Coronary artery (tissue), 2 donors: ENCODE measurements around the gene SIGLEC1.

Source experiments
- DNase-seq: peaks from one replicate; pipeline ENCODE4 v3.0.0-alpha.2; 2017; ENCODE audit warnings: low spot score
- H3K27ac ChIP-seq, 2 donors: fragments of 200-600 bp; sonication (generic); one replicate each; pipeline ENCODE4 v1.5.1; 2016 to 2019
- H3K4me3 ChIP-seq: fragments of 200-600 bp; sonication (generic); 2 replicates; pipeline ENCODE4 v1.5.1; 2016; ENCODE audit warnings: mild to moderate bottlenecking, moderate library complexity
- CTCF ChIP-seq: fragments of 200-600 bp; sonication (generic); IDR thresholded peaks from one replicate; pipeline ENCODE4 v1.5.1; 2019; ENCODE audit warnings: antibody characterized with exemption

The SIGLEC1 gene

GRCh38 chr20:3720068-3720467 is 7.7 kb upstream of the SIGLEC1 start:
- Histone ChIP-seq H3K27ac (no peak overlapping the region), H3K4me3 (no peak overlapping the region)
- DNase-seq = no peak
- no peak for TF ChIP-seq CTCF

- no peak for DNase-seq
- Histone ChIP-seq H3K27ac (no peak overlapping the region), H3K4me3 (no peak overlapping the region)
- TF ChIP-seq CTCF = no peak
Observed at GRCh38 chr20:3719046-3719445, 6.6 kb upstream of the SIGLEC1 start.

- no peak overlapping the region for H3K27ac ChIP-seq
- TF ChIP-seq CTCF = no peak
- DNase-seq = no peak
- no peak overlapping the region for H3K4me3 ChIP-seq
Observed at GRCh38 chr20:3716195-3716834, 3.9 kb upstream of the SIGLEC1 start.

- Histone ChIP-seq H3K4me3 (no peak overlapping the region), H3K27ac (no peak overlapping the region)
- no peak for DNase-seq
- TF ChIP-seq CTCF = no peak
Observed at GRCh38 chr20:3714092-3714491, 1.7 kb upstream of the SIGLEC1 start.

GRCh38 chr20:3711484-3711941 is 887 bp downstream of the SIGLEC1 start:
- peak; percentile 14 for DNase-seq
- Histone ChIP-seq H3K27ac (peak overlapping the region in 1 of 2 donors; percentile 68), H3K4me3 (peak overlapping the region; percentile 53)
- TF ChIP-seq CTCF = no peak

GRCh38 chr20:3710703-3711483 is 1.5 kb downstream of the SIGLEC1 start:
- peak; percentile 68 for DNase-seq
- Histone ChIP-seq H3K27ac (peak overlapping the region in 1 of 2 donors; percentile 68), H3K4me3 (peak overlapping the region; percentile 53)
- peak; percentile 96 for TF ChIP-seq CTCF
